Raji (cell line): ENCODE data around the gene BCR.

Experiments used
- POLR2A ChIP-seq: IDR thresholded peaks from 2 replicates; pipeline ENCODE4 v1.6.1; 2011; ENCODE audit warnings: low read depth, low read length, control low read depth; ENCODE audit not compliant: insufficient read depth

BCR gene

GRCh38 chr22:23220485-23221350 lies 40.4 kb downstream of the BCR start:
- 0 out of 2 replicates have a peak, but pooled peaks have one; percentile 19 for TF ChIP-seq POLR2A

DNA sequence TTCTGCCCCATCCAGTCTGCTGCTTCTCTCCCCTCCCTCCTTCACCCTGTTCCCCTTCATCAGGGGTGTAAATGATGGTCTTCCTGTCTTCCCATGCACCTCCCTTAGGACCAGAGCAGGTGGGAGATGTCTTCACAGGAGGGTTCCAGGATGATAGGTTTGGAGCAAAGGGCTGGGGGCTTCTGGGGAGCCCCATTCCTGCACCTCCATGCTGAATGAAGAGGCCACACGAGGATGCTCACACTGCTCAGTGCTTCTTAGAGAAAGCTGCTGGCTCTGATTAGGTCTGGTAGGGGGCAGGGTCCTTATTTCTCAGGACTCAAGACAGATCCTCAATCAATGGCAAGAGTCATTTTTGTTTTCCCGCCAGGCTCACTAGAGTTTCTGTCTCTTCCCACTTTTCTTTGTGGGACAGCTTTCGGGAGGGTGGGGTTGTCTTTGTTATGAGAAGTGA lies 41.1 kb downstream of the BCR start:
- no peak for TF ChIP-seq POLR2A

DNA sequence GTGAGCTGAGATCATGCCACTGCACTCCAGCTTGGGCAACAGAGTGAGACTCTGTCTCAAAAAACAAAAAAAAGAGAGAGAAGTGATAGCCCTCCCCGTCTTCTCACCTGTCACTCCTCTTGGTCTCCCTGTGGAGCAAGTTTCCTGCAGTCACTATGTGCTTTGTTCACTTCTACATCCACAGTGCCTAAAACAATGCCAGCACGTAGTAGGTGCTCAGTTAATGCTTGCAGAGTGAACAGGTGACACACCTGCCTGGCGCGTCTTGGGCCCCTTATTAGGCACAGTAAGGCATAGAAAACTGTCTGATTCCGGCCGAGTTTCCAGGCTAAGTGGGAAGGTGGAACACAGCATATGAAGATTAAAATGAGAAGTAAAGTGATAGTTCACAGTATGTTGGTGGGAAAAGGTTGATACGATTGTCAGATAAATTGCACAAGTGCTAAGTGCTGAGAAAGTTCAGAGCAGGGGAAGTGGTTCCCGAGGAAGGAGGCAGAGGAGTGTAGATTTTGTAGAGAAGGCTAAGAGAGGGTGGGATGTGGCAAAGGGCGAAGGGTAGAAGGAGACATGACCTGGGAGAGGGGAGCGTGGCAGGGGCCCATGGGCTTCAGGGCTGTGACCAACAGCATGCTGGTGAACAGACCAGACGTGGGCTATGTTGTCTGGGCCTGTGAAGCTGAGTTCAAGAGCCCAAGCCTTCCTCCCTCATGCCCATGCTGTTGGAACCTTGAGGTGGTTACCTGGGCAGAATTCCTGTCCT lies 41.9 kb downstream of the BCR start:
- TF ChIP-seq POLR2A, result no peak

GRCh38 chr22:23222793-23223568 lies 42.7 kb downstream of the BCR start:
- TF ChIP-seq POLR2A, result no peak

DNA sequence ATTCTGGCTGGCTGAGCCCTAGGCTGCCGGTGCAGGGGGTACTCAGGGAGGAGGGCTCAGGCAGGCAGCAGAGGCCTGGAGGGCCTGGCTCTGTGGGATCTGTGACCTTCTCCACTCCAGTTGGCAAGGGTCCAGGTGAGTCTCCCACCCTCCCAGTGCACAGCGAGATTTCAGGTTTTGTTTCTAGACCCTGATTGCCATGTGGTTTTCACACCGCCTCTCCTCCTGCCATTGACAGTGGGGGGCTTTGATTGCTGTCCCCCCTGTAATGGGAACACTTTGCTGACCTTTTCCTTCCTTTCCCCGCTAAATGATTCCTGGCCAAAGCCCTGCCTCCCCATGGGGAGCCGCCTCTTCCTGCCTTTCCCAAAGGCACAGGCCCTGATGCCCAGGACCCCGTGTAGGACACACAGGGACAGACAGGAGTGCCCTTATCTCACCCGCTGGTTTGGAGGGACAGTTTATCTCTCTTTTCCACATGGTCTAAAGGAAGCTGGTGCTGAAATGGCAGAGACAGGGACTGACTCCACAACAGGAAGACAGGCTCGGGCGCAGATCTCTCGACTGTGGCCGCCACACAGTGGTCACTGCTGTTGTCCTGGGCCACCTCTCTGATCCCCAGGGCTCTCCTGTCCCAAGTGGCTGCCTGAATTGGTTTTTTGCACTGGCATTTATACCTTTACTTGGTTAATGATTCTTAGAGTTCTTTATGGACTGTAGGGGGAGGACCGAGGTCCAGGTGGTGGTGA lies 43.4 kb downstream of the BCR start:
- no peak for TF ChIP-seq POLR2A

DNA sequence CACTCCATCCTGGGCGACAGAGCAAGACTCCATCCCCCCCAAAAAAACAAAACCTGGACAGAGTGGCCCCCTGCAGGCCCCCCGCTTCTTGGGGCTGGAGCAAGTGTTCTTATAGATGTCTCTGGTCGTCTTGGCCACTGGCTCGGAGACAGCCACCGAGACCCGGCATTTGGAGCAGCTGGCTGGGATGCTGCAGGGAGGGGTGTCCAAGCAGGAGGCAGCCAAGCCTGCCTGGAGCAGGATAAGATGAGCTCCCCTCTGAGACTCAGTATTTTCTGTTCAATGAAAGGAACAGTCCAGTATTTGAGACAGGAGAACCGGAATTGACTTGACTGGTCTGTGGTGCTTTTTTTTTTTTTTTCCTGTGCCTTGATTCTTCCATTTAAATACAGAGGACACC lies 44.5 kb downstream of the BCR start:
- TF ChIP-seq POLR2A, result no peak

DNA sequence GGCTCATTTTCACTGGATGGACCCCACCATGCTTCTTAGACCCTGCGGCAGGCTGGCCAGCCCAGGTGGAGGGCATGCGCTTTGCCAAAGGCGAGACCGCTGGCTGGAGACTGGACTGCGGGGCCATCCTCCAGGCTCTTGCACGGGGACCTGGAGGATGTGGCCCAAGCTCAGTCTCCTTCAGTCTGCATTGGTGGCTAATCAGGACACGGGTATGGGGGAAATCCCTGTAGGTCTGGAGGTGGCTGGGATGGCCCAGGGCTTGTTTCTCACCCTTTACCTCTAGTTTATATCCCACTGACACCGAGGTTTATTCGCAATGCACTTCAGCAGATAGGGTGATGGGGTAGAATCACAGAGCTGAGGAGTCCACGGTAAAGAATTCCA lies 45.0 kb downstream of the BCR start:
- no peak for TF ChIP-seq POLR2A

DNA sequence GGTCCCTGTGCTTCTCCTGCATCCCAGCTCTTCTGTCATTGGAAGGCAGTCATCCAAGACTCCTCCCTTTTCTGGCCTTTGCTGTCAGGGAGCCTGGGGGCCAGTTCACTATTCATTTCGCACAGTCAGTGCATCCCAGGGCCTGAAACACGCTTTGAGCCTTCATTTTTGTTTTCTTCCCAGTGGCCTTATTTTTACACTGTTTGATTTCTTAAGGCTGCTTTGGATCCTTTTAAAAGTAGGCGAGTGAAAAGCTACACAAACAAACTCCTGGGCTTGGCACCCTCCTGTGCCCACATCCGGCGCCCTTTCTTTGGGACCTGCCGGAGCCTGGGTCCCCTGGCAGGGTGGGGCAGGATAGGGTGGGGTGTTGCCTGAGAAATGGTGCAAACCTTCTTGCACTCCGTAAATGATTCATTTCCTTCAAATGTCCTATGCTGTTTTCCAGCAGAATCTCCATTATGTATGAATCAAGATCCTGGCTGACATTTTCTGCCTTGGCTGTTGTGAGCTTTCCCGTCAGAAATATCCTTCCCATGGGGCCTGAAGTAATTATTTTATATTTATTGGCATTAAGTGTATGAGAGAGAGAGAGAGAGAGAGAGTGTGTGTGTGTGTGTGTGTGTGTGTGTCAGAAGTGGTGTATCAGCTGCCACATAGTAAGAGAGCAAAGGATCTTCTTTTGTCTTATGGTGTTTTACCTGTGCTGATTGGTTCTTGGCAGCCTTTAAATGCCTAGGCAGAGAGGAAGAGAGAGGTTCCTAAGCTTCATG lies 45.6 kb downstream of the BCR start:
- TF ChIP-seq POLR2A, result no peak

- TF ChIP-seq POLR2A, result no peak
These were observed 46.2 kb downstream of the BCR start for GRCh38 chr22:23226497-23226850.

DNA sequence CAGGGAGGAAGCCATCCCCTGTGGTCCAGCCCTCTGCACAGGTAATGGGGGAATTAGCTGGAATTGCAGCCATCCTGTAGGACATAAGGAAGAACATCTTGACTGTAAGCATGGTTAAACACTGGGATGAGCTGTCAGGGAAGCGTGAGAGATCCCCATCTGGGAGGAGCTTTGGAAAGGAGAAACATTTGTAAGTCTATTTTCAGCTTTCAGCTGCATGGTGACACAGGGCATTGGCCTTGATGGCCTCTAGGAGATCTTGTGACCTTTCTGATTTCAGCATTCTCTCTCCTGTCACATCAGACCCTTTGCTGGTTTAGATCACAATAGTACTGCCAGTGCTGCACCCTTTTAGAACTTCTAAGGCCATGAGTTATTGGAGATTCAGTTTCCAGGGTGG lies 47.1 kb downstream of the BCR start:
- no peak for TF ChIP-seq POLR2A

DNA sequence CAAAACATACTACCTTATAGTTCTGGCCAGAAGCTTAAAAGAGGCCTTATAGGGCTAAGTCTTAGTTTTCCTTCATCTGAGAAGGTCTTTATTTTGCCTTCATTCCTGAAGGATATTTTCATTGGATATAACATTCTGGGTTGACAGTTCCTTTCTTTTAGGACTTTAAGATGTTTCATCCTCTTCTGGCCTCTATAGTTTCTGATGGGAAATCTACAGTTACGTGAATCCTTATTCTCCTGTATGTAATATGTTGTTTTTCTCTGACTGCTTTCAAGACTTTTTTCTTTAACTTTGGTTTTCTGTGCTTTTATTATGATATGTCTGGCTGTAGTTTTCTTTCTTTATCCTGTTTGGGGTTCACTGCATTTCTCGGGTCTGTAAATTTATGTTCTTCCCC lies 48.2 kb downstream of the BCR start:
- no peak for TF ChIP-seq POLR2A

DNA sequence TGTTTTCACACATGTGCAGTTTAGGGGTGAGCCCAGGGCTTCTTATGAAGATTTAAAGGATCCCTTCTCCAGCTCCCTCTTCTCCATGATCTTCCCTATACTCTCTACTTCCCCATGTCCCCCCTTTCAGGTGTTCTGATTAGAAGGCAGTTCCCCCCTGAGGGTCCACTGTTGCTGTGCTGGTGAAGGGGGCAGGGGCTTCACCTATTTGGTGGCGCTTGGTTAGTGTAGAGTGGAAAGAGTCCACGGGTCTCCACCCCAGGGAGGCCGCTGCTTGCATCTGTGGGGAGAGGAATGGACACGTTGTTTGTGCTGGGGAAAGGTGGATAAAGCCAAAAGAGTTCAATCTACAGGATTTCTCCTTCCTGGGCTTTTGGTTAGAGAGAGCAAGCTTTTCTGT lies 49.3 kb downstream of the BCR start:
- no peak for TF ChIP-seq POLR2A

GRCh38 chr22:23230348-23231068 lies 50.2 kb downstream of the BCR start:
- no peak for TF ChIP-seq POLR2A

DNA sequence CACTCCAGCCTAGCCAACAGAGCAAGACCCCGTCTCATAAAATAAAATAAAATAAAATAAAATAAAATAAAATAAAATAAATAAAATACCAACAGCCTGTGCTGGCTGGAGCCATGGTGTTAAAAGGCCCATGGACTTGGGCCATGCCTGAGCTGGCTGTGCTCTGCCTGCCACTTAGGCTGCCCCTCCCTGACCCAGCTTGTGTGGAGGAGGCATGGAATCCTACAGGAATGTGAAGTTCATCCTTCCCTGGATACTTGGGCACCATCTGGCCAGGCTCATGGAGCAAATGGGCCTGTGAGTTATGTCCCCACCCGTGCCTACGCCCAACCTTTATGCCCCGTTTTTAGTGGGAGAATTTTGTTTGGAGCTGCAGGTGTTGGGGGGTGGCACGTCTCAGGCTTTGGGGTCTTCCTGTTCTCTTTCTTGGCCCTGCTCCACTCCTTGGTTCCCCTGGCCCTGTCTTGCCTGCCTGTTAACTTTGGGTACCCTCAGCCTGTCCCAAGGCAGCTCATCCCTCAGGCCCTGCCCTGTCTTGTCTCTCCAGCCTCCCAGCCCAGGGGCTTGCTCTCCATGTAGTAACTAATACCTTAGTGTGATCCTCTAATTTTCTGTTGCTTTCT lies 51.3 kb downstream of the BCR start:
- TF ChIP-seq POLR2A, result no peak
